Osteoblast (primary cell): ENCODE data around the gene NNMT. TPM values are rescaled to one million over a fixed set of nuclear protein-coding genes. Genes with fewer than 3 reads are reported as not detected.

Experiments used
- DNase-seq: peaks from one replicate; pipeline ENCODE4 v3.0.0; 2011; ENCODE audit warnings: low spot score, mixed read lengths; ENCODE audit not compliant: insufficient read length; ENCODE audit errors: missing footprints
- H2AFZ ChIP-seq: 2 replicates; pipeline ENCODE4 v1.6.0; 2011; ENCODE audit warnings: mild to moderate bottlenecking, low read length
- H3K27ac ChIP-seq: 2 replicates; pipeline ENCODE4 v1.5.1; 2011; ENCODE audit warnings: mild to moderate bottlenecking, low read depth, low read length, moderate library complexity
- H3K27me3 ChIP-seq: 2 replicates; pipeline ENCODE4 v1.6.0; 2012; ENCODE audit warnings: mild to moderate bottlenecking, control low read depth, inconsistent platforms, low read length, moderate library complexity; ENCODE audit not compliant: insufficient read depth
- H3K36me3 ChIP-seq: 2 replicates; pipeline ENCODE4 v1.5.1; 2011; ENCODE audit warnings: mild to moderate bottlenecking, low read length, control low read depth, moderate library complexity; ENCODE audit not compliant: insufficient read depth
- H3K4me1 ChIP-seq: 2 replicates; pipeline ENCODE4 v1.5.1; 2011; ENCODE audit warnings: mild to moderate bottlenecking, low read length, control low read depth, moderate library complexity; ENCODE audit not compliant: insufficient read depth
- H3K4me2 ChIP-seq: 2 replicates; pipeline ENCODE4 v1.6.0; 2011; ENCODE audit warnings: mild to moderate bottlenecking, low read length; ENCODE audit not compliant: insufficient read depth
- H3K4me3 ChIP-seq: fragments of 200-600 bp; sonication (generic); 3 replicates; pipeline ENCODE4 v1.5.1; 2012; ENCODE audit warnings: mild to moderate bottlenecking, low read length, inconsistent platforms; ENCODE audit not compliant: insufficient read depth
- H3K79me2 ChIP-seq: 2 replicates; pipeline ENCODE4 v1.6.0; 2012; ENCODE audit warnings: mild to moderate bottlenecking, low read length, control low read depth, inconsistent platforms; ENCODE audit not compliant: insufficient read depth
- H3K9me3 ChIP-seq: 2 replicates; pipeline ENCODE4 v1.5.1; 2011; ENCODE audit warnings: low read depth, low read length, control low read depth
- H4K20me1 ChIP-seq: 2 replicates; pipeline ENCODE4 v1.6.0; 2012; ENCODE audit warnings: mild to moderate bottlenecking, low read length, control low read depth; ENCODE audit not compliant: insufficient read depth
- total RNA-seq: library from RNA; depleted of rRNA; stranded (reverse); fragments of >200 nt; gene quantifications from 2 replicates; pipeline ENCODE4 v1.2.3, GENCODE V29; 2012
- TF ChIP-seq, protein P1 (sequence below): IDR thresholded peaks from 2 replicates; pipeline ENCODE4 v1.5.1; 2011; ENCODE audit warnings: mild to moderate bottlenecking, low read depth, low read length, moderate library complexity; ENCODE audit errors: extremely low read depth

NNMT gene
- total RNA-seq, 1 donor = 1,196 TPM

DNA sequence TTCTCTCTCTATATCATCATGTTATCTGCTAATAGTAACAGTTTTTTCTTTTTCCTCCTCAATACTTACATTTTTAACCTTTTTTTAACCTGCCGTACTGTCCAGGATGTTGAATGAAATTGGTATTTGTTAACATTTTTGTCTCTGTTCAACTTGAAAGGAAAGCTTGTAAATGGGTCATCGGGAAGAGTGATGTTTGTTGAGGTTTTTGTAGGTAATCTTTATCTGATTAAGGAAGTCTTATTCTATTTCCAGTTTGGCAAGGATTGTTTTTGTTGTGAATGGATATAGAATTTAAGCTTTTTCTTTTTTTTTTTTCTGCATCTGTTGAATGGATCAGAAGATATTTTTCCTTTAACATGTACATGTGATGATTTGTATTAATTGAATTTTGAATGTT lies 8.1 kb upstream of the NNMT start:
- H3K27ac ChIP-seq = no peak overlapping the region
- no peak overlapping the region for H2AFZ ChIP-seq
- H3K4me2 ChIP-seq = no peak overlapping the region
- no peaks in the 10 kb centered on the region for H4K20me1 ChIP-seq
- TF ChIP-seq, protein P1, sequence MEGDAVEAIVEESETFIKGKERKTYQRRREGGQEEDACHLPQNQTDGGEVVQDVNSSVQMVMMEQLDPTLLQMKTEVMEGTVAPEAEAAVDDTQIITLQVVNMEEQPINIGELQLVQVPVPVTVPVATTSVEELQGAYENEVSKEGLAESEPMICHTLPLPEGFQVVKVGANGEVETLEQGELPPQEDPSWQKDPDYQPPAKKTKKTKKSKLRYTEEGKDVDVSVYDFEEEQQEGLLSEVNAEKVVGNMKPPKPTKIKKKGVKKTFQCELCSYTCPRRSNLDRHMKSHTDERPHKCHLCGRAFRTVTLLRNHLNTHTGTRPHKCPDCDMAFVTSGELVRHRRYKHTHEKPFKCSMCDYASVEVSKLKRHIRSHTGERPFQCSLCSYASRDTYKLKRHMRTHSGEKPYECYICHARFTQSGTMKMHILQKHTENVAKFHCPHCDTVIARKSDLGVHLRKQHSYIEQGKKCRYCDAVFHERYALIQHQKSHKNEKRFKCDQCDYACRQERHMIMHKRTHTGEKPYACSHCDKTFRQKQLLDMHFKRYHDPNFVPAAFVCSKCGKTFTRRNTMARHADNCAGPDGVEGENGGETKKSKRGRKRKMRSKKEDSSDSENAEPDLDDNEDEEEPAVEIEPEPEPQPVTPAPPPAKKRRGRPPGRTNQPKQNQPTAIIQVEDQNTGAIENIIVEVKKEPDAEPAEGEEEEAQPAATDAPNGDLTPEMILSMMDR = no peak
- no peak overlapping the region for H3K4me3 ChIP-seq
- H3K79me2 ChIP-seq = no peaks in the 10 kb centered on the region
- no peaks in the 10 kb centered on the region for H3K9me3 ChIP-seq
- H3K4me1 ChIP-seq = peaks cover 51% of the 10 kb centered on the region
- no peak for DNase-seq
- no peaks in the 10 kb centered on the region for H3K27me3 ChIP-seq
- H3K36me3 ChIP-seq = no peaks in the 10 kb centered on the region

DNA sequence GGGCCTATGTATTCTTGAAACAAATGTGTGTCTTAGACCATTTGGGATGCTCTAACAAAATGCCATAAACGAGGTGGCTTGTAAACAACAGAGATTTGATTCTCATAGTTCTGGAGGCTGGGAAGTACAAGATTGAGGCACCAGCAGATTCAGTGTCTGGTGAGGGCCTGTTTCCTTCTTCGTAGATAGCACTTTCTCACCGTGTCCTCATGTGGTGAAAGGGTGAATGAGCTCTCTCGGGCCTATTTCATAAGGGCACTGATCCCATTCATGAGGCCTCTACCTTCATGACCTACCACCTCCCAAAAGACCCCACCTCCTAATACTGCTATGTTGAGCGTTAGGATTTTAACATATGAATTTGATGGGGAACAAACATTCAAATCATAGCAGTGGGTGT lies 6.4 kb upstream of the NNMT start:
- Histone ChIP-seq H3K27me3 (no peaks in the 10 kb centered on the region), H4K20me1 (no peaks in the 10 kb centered on the region), H3K79me2 (no peaks in the 10 kb centered on the region), H2AFZ (no peak overlapping the region), H3K4me1 (peaks cover 64% of the 10 kb centered on the region), H3K4me3 (no peak overlapping the region), H3K4me2 (no peak overlapping the region), H3K36me3 (no peaks in the 10 kb centered on the region), H3K27ac (peak overlapping the region; percentile 100), H3K9me3 (no peaks in the 10 kb centered on the region)
- TF ChIP-seq, protein P1 = no peak
- DNase-seq = no peak

DNA sequence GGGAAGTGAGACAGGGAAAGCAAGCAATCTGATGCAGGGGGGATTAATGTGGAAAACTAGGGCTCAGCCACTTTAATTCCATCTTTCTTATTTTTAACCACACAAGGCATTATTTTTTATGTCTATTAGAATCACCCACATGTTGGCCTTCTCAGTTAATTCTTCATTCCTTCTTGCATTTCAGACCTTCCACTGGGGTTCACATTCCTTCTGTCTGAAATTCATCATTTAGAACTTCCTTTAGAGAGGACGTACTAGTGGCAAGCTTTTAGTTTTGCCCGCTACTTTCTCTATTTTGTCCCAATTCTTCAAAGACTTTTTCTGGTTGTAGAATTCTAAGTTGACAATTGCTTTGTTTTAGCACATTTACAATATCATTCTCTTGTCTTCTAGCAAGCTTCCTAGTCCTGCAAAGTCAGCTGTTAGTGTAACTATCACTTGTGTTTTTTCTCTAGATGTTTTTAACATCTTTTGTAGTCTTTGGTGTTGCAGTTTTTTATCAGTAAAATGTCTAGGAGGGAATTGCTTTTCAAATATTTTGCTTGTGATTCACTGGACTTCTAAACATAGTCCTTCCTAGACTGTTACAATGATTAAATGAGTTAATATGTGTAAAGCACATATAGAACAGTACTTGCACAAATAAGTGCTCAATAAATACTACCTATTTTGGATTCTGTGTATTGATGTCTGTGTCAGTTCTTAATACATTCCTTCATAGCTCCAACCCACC lies 5.5 kb upstream of the NNMT start:
- H3K9me3 ChIP-seq = no peaks in the 10 kb centered on the region
- no peak for DNase-seq
- peaks cover 60% of the 10 kb centered on the region for H3K4me1 ChIP-seq
- H3K79me2 ChIP-seq = no peaks in the 10 kb centered on the region
- no peaks in the 10 kb centered on the region for H3K36me3 ChIP-seq
- H4K20me1 ChIP-seq = no peaks in the 10 kb centered on the region
- no peak overlapping the region for H2AFZ ChIP-seq
- H3K27me3 ChIP-seq = no peaks in the 10 kb centered on the region
- peak overlapping the region; percentile 59 for H3K4me3 ChIP-seq
- TF ChIP-seq, protein P1 = no peak
- peak overlapping the region; percentile 88 for H3K4me2 ChIP-seq
- peak overlapping the region; percentile 100 for H3K27ac ChIP-seq

DNA sequence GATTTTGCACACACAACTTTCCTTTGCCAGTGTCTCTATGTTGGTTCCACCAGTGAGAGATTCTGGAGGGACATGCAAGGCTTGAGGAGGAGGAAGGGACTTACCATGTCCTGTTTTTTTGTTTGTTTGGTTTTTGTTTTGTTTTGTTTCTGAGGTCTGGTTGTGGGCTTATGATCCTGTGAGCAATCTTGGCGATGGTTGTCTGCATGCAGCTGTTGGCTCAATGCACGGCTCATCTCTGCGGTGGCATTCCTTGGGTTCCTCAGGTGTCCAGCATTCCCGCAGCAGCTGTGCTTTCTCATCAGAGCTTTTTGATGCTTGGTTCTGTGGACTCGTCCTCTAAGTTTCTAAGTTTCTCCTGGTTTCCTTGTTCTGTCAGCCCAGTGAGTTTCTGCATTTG lies 4.8 kb upstream of the NNMT start:
- Histone ChIP-seq H4K20me1 (no peaks in the 10 kb centered on the region), H3K79me2 (peaks cover 1% of the 10 kb centered on the region), H3K4me2 (peak overlapping the region; percentile 88), H3K36me3 (no peaks in the 10 kb centered on the region), H3K4me1 (peaks cover 58% of the 10 kb centered on the region), H3K4me3 (peak overlapping the region; percentile 59), H3K27me3 (no peaks in the 10 kb centered on the region), H3K9me3 (no peaks in the 10 kb centered on the region), H3K27ac (peak overlapping the region; percentile 100), H2AFZ (no peak overlapping the region)
- TF ChIP-seq, protein P1 = no peak
- DNase-seq = no peak
